Thymus (tissue), 11 donors: ENCODE results near the gene LMOD2. TPM values are rescaled to one million over a fixed set of nuclear protein-coding genes. Genes with fewer than 3 reads are reported as not detected.
A peak's percentile ranks its signal among the peaks of the same experiment; 100 is the strongest.
"Not testable (repeated sequence)": the region's sequence is repeated elsewhere in the genome, so short reads cannot be mapped to it uniquely, and the experiment has no call there.

ENCODE experiments used
- DNase-seq, 9 donors: peaks; one replicate each; pipeline ENCODE4 v3.0.0-alpha.2; 2013; ENCODE audit warnings: low spot score in 9 of 9, low read depth in 6 of 9, missing footprints in 1 of 9
- H3K27ac ChIP-seq, 2 donors: one replicate each; pipeline ENCODE4 v1.5.1; 2013; ENCODE audit warnings: control low read depth in 1 of 2, low read depth in 1 of 2, low read length in 1 of 2, mild to moderate bottlenecking in 1 of 2, moderate library complexity in 1 of 2
- H3K27me3 ChIP-seq, 2 donors: one replicate each; pipeline ENCODE4 v1.5.1; 2013; ENCODE audit warnings: low read length in 1 of 2; ENCODE audit not compliant: control insufficient read depth in 2 of 2, insufficient read depth in 1 of 2
- H3K36me3 ChIP-seq, 2 donors: one replicate each; pipeline ENCODE4 v1.5.1; 2013; ENCODE audit warnings: low read length in 1 of 2, mild to moderate bottlenecking in 1 of 2, moderate library complexity in 1 of 2; ENCODE audit not compliant: control insufficient read depth in 2 of 2, insufficient read depth in 2 of 2
- H3K4me1 ChIP-seq, 2 donors: one replicate each; pipeline ENCODE4 v1.5.1; 2013; ENCODE audit warnings: low read length in 2 of 2; ENCODE audit not compliant: control insufficient read depth in 2 of 2, insufficient read depth in 2 of 2
- H3K4me3 ChIP-seq, 2 donors: one replicate each; pipeline ENCODE4 v1.5.1; 2013; ENCODE audit warnings: low read length in 2 of 2, control low read depth in 1 of 2, mild to moderate bottlenecking in 1 of 2
- H3K9me3 ChIP-seq, 2 donors: one replicate each; pipeline ENCODE4 v1.5.1; 2013; ENCODE audit warnings: low read length in 1 of 2, mild to moderate bottlenecking in 1 of 2; ENCODE audit not compliant: control insufficient read depth in 2 of 2, insufficient read depth in 1 of 2
- WGBS: extraction: QIAGEN DNeasy Blood & Tissue Kit; methylation state at CpG from one replicate; pipeline ENCODE4 v1.1.7; 2013; 5-methylcytosine and 5-hydroxymethylcytosine counted together
- polyA plus RNA-seq: library from polyadenylated mRNA; stranded (reverse); fragments of 200-250 nt; gene quantifications from one replicate; pipeline ENCODE4 v1.2.3, GENCODE V29; 2013
- total RNA-seq: library from RNA; stranded (reverse); fragments of 120-200 nt; gene quantifications from one replicate; pipeline ENCODE4 v1.2.4, GENCODE V29; 2013
- donor health status: healthy.

LMOD2 gene
- total and polyA plus RNA-seq, 2 donors: 0.05 to 0.23 TPM

DNA sequence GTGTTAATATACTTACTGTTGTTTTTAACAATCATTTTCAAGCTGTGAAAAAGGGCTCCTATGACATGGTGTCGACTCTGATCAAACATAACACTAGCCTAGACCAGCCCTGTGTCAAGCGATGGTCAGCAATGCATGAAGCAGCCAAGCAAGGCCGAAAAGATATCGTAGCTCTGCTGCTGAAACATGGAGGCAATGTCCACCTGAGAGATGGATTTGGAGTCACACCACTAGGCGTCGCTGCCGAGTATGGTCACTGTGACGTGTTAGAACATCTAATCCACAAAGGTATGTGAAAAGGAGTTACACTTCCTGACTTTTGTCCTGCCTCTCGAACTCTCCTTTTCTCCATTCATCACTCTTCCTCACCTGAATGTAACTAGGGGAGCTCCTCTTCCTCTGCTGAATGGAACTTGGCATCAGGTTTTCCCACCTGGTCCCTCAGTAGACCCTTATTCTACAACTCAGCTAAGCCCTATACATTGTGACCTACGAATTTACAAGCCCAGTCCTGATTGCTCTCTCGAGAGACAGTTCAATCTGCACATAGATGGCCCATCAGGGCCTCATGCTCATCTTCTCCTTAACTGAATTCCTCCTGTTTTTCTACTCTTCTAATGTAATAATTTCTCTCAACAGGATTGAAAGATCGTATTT lies 31.0 kb upstream of the LMOD2 start:
- no peaks in the 10 kb centered on the region for H3K9me3 ChIP-seq
- no peak overlapping the region for H3K4me3 ChIP-seq
- no peaks in the 10 kb centered on the region for H3K4me1 ChIP-seq
- H3K27ac ChIP-seq: no peak overlapping the region
- no peaks in the 10 kb centered on the region for H3K36me3 ChIP-seq
- H3K27me3 ChIP-seq: no peaks in the 10 kb centered on the region
- WGBS: 60% methylated on average over 12 of the region's 12 CpGs
- DNase-seq: peak; percentile 6 to 67 (median 39)

DNA sequence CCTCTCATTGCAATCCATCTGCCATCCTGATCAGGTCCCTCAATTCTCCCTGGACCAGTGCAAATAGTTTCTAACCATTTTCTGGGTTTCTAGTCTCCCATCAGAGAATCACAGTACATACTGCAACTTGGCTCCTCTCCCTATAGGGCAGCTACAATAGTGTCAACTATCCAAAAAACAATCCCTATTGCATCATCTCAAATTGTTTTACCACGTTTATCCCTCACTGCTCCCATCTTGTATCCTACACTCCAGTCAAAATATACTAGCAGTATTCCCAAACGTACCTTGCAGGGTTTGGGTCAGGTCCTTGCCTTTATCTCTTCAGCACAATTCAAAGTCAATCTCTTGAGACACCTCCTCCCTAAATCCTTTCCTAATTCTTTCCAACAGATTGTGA lies 30.4 kb upstream of the LMOD2 start:
- WGBS: 88% methylated on average over 2 of the region's 2 CpGs
- no peaks in the 10 kb centered on the region for H3K36me3 ChIP-seq
- no peak overlapping the region for H3K4me3 ChIP-seq
- no peaks in the 10 kb centered on the region for H3K4me1 ChIP-seq
- H3K27ac ChIP-seq: no peak overlapping the region
- H3K9me3 ChIP-seq: no peaks in the 10 kb centered on the region
- no peak for DNase-seq
- H3K27me3 ChIP-seq: no peaks in the 10 kb centered on the region

DNA sequence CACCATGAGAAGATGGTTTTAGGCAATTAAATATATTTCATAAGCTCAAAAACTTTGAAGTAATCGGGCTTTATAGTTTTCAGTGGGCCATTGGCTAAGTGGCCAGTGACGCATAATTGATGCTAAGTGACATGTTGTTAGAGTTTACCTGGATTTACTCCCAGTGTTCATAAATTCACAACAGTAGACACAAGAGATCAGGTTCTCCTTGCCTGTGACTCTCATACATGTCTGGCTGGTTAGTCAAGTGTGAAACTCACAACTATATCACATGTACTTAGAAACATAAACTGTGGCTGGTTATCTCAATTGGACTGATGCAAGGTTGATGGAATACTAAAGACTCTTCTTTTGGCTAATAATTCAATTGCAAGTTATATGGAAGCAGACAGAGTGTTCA lies 27.8 kb upstream of the LMOD2 start:
- Histone ChIP-seq H3K4me1 (no peaks in the 10 kb centered on the region), H3K4me3 (no peak overlapping the region), H3K27me3 (no peaks in the 10 kb centered on the region), H3K27ac (no peak overlapping the region), H3K9me3 (no peaks in the 10 kb centered on the region), H3K36me3 (no peaks in the 10 kb centered on the region)
- no peak for DNase-seq
- WGBS: 94% methylated on average over 2 of the region's 2 CpGs

DNA sequence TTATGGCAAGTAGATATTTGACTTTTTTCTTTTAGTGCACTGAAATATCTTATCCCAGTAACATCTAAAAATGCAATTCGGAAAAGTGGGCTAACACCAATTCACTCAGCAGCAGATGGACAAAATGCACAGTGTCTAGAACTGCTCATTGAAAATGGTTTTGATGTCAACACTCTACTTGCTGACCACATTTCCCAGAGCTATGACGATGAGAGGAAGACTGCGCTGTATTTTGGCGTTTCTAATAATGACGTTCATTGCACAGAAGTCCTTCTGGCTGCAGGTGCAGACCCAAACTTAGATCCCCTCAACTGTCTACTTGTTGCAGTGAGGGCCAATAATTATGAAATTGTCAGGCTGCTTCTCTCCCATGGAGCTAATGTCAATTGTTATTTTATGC lies 26.8 kb upstream of the LMOD2 start:
- H3K4me3 ChIP-seq: no peak overlapping the region
- WGBS: 94% methylated on average over 5 of the region's 5 CpGs
- no peaks in the 10 kb centered on the region for H3K4me1 ChIP-seq
- DNase-seq: no peak
- no peak overlapping the region for H3K27ac ChIP-seq
- H3K36me3 ChIP-seq: no peaks in the 10 kb centered on the region
- H3K9me3 ChIP-seq: no peaks in the 10 kb centered on the region
- H3K27me3 ChIP-seq: no peaks in the 10 kb centered on the region

DNA sequence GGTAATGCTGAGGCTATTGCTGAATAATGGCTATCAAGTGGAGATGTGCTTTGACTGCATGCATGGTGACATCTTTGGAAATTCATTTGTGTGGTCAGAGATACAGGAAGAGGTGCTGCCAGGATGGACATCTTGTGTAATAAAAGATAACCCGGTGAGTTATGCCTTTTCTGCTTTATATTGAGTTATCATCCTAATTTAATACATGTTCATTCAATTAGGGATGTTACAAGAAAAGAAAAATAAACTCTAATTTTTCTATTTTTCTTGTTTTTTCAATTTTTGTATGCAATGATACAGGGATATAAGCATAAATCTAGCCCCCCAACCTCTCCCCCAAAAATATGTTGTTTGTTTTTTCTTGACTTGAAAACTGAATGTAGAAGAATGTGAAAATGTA lies 26.4 kb upstream of the LMOD2 start:
- no peak overlapping the region for H3K27ac ChIP-seq
- 94% methylated on average over 1 of the region's 1 CpG for WGBS

DNA sequence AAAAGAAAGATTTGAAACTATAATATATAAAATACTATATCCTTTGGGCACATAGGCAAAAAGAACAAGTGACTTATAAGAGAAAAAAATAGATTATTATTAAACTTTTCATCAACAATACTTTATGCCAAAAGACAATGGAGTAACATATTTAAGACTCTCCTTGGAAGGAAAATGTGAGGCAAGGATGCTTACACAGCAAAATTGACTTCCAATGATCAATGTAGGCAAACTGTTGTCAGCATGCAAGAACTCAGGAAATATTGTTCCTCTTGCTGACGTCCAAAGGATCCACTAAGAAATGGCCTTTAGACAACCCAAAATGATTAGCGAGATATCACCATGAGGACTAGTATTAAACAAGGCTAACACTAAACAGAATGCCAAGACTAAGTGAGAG lies 22.9 kb upstream of the LMOD2 start:
- H3K4me1 ChIP-seq: no peaks in the 10 kb centered on the region
- DNase-seq: no peak
- 87% methylated on average over 2 of the region's 2 CpGs for WGBS
- no peaks in the 10 kb centered on the region for H3K36me3 ChIP-seq
- no peaks in the 10 kb centered on the region for H3K27me3 ChIP-seq
- no peaks in the 10 kb centered on the region for H3K9me3 ChIP-seq
- no peak overlapping the region for H3K4me3 ChIP-seq
- H3K27ac ChIP-seq: no peak overlapping the region

More for the DNA sequence above, 26.4 kb upstream of the LMOD2 start:
- Histone ChIP-seq H3K27me3 (no peaks in the 10 kb centered on the region), H3K9me3 (no peaks in the 10 kb centered on the region), H3K4me3 (no peak overlapping the region), H3K36me3 (no peaks in the 10 kb centered on the region), H3K4me1 (no peaks in the 10 kb centered on the region)
- no peak for DNase-seq

DNA sequence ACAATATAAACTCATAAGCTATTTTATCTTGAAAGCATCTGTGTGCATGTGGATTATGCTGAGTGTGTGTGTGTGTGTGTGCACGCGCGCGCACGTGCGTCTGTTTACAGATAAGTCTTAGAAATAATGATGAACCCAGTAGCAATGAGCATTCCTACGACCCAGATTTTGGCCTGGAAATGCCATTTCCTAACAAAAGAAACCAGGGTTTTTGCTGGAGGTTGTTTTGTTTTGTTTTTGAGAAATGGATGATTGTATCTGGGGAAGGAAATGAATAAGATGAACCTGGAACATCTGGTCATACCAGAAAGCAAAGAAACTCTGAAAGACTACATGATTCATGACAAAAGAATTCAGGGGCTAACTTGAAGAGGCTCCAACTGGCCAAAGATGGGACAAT lies 22.1 kb upstream of the LMOD2 start:
- Histone ChIP-seq H3K9me3 (no peaks in the 10 kb centered on the region), H3K4me1 (no peaks in the 10 kb centered on the region), H3K27ac (no peak overlapping the region), H3K4me3 (no peak overlapping the region), H3K27me3 (no peaks in the 10 kb centered on the region), H3K36me3 (no peaks in the 10 kb centered on the region)
- DNase-seq: no peak
- WGBS: 90% methylated on average over 7 of the region's 7 CpGs

DNA sequence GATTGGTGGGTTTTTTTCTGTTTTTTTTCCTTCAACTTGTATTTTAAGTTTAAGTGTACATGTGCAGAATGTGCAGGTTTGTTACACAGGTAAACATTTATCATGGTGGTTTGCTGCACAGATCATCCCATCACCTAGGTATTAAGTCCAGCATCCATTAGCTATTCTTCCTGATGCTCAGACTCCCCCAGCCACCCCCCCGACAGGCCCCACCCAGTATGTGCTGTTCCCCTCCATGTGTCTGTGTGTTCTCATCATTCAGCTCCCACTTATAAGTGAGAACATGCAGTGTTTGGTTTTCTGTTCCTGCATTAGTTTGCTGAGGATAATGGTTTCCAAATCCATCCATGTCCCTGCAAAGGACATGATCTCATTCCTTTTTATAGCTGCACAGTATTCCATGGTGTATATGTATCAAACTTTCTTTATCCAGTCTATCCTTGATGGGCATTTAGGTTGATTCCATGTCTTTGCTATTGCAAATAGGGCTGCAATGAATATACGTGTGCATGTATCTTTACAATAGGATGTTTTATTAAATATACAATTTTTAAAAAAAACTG lies 21.6 kb upstream of the LMOD2 start:
- H3K27ac ChIP-seq, H3K9me3 ChIP-seq, H3K4me3 ChIP-seq, H3K27me3 ChIP-seq, H3K36me3 ChIP-seq, H3K4me1 ChIP-seq, DNase-seq: not testable (repeated sequence)
- 91% methylated on average over 2 of the region's 2 CpGs for WGBS

DNA sequence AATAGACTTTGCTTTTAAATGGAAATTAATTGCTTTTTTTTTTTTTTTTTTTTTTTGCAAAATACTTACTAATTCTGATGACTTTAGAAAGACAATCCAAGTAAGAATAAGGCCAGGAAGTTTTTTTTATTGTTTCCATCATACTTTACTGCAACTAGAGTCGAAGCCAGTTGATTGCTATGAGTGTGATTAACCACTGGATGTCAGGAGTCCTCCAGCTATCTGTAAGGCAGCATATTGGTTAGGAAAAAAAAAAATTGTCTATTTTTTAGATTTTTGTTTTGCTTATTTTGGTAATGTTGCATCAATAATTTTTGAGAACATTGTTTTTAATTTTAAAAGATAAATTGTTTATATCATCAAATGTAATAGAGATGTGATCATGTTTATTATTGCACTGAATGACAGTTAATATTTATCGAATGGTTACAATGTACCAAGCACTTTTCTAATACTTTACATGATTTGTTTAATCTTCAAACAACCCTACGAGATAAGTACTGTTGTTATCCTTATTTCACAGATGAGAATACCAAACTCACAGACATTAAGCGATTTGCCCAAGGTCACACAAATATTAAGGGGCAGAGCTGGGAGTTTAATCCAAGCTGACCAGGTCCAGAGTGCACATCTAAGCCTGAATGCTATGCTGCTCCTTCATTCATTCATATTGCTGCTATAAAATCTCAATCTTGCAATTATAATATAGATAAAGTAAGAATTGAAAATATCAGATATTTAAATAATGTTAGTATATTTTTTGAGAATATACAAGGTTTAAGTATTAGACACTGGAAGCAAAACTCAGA lies 19.9 kb upstream of the LMOD2 start:
- H3K4me1 ChIP-seq: no peaks in the 10 kb centered on the region
- DNase-seq: peak in 1 of 9 donors; percentile 6
- 69% methylated on average over 4 of the region's 4 CpGs for WGBS

More for the DNA sequence above, 19.9 kb upstream of the LMOD2 start:
- Histone ChIP-seq H3K27me3 (no peaks in the 10 kb centered on the region), H3K9me3 (no peaks in the 10 kb centered on the region), H3K27ac (no peak overlapping the region), H3K36me3 (no peaks in the 10 kb centered on the region), H3K4me3 (no peak overlapping the region)
